Lung (tissue), 16 donors: ENCODE measurements around the gene SLC12A8. TPM values are rescaled to one million over a fixed set of nuclear protein-coding genes. Genes with fewer than 3 reads are reported as not detected.
A peak's percentile ranks its signal among the peaks of the same experiment; 100 is the strongest.

Experiments used
- ATAC-seq: fragments of 200-7000 bp; cut with Tn5 transposase; one replicate; pipeline ENCODE4 v1.9.1; 2020; ENCODE audit warnings: moderate number of reproducible peaks; ENCODE audit not compliant: insufficient read depth, low FRiP score
- DNase-seq, 3 donors: peaks; one replicate each; pipeline ENCODE4 v3.0.0-alpha.2; 2013 to 2017
- H3K27ac ChIP-seq, 2 donors: one replicate each; pipeline ENCODE4 v1.5.1; 2013; ENCODE audit warnings: mild to moderate bottlenecking in 2 of 2, moderate library complexity in 2 of 2, control low read depth in 1 of 2, inconsistent platforms in 1 of 2, low read depth in 1 of 2, low read length in 1 of 2
- H3K27me3 ChIP-seq, 3 donors: one replicate each; pipeline ENCODE4 v1.5.1; 2013; ENCODE audit warnings: low read length in 2 of 3; ENCODE audit not compliant: control insufficient read depth in 3 of 3, insufficient read depth in 3 of 3
- H3K36me3 ChIP-seq, 4 donors: one replicate each; pipeline ENCODE4 v1.5.1; 2013; ENCODE audit warnings: low read length in 4 of 4, mild to moderate bottlenecking in 1 of 4, moderate library complexity in 1 of 4; ENCODE audit not compliant: control insufficient read depth in 4 of 4, insufficient read depth in 4 of 4
- H3K4me1 ChIP-seq, 5 donors: one replicate each; pipeline ENCODE4 v1.5.1; 2013; ENCODE audit warnings: low read length in 5 of 5, mild to moderate bottlenecking in 2 of 5, moderate library complexity in 1 of 5; ENCODE audit not compliant: control insufficient read depth in 5 of 5, insufficient read depth in 5 of 5
- H3K4me3 ChIP-seq: one replicate; pipeline ENCODE4 v1.5.1; 2013; ENCODE audit warnings: mild to moderate bottlenecking, control low read depth, moderate library complexity
- H3K9ac ChIP-seq, 2 donors: one replicate each; pipeline ENCODE4 v1.5.1; 2013; ENCODE audit warnings: low read length in 2 of 2, control low read depth in 1 of 2; ENCODE audit not compliant: insufficient read depth in 1 of 2
- H3K9me3 ChIP-seq, 4 donors: one replicate each; pipeline ENCODE4 v1.5.1; 2013; ENCODE audit warnings: low read length in 3 of 4, mild to moderate bottlenecking in 1 of 4, moderate library complexity in 1 of 4; ENCODE audit not compliant: control insufficient read depth in 4 of 4, insufficient read depth in 3 of 4
- WGBS, 2 donors: extraction: QIAGEN DNeasy Blood & Tissue Kit; methylation state at CpG; one replicate each; pipeline ENCODE4 v1.1.7; 2013; 5-methylcytosine and 5-hydroxymethylcytosine counted together
- long read RNA-seq, 5 donors: transcript quantifications; one replicate each; lab custom pipeline, GENCODE V29; 2026
- polyA plus RNA-seq, 2 donors: library from polyadenylated mRNA; stranded (reverse); fragments of 200-250 nt; gene quantifications; one replicate each; pipeline ENCODE4 v1.2.1, GENCODE V29; 2013
- total RNA-seq, 2 donors: library from RNA; depleted of rRNA in 1 of 2; stranded (reverse); fragments of >200 nt in 1 of 2; gene quantifications; one replicate each; pipeline ENCODE4 v1.2.1, GENCODE V29; 2014 to 2021
- TF ChIP-seq, protein P1 (sequence below): IDR thresholded peaks from 2 replicates; pipeline ENCODE4 v1.5.1; 2012; ENCODE audit warnings: mild to moderate bottlenecking; ENCODE audit errors: control extremely low read depth, extremely low read depth
- donor health status: control.
- donor health status: control.
- donor health status: Bipolar disorder and iron deficiency.
- donor health status: healthy.
- donor health status: DM: yes; HTN: yes; CAD: no.

The SLC12A8 gene, protein sequence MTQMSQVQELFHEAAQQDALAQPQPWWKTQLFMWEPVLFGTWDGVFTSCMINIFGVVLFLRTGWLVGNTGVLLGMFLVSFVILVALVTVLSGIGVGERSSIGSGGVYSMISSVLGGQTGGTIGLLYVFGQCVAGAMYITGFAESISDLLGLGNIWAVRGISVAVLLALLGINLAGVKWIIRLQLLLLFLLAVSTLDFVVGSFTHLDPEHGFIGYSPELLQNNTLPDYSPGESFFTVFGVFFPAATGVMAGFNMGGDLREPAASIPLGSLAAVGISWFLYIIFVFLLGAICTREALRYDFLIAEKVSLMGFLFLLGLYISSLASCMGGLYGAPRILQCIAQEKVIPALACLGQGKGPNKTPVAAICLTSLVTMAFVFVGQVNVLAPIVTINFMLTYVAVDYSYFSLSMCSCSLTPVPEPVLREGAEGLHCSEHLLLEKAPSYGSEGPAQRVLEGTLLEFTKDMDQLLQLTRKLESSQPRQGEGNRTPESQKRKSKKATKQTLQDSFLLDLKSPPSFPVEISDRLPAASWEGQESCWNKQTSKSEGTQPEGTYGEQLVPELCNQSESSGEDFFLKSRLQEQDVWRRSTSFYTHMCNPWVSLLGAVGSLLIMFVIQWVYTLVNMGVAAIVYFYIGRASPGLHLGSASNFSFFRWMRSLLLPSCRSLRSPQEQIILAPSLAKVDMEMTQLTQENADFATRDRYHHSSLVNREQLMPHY
- total RNA-seq = 1 to 10 TPM; 5.9 to 9.8 TPM
- 1 to 10 TPM; 3.1 to 5.7 TPM for polyA plus RNA-seq
- long read RNA-seq, donor 1 = 0 reads
- long read RNA-seq, donor 2 = 0 reads
- long read RNA-seq, donor 3 = 0 reads
- long read RNA-seq, donor 4 = 0 reads
- long read RNA-seq, donor 5 = 0 reads

GRCh38 chr3:125212509-125213363, at the start of gene SLC12A8:
Gene SLC12A8 (minus strand): TSS chr3:125212748. CDS start chr3:125211349, 1,399 bp downstream.
- TF ChIP-seq, protein P1, sequence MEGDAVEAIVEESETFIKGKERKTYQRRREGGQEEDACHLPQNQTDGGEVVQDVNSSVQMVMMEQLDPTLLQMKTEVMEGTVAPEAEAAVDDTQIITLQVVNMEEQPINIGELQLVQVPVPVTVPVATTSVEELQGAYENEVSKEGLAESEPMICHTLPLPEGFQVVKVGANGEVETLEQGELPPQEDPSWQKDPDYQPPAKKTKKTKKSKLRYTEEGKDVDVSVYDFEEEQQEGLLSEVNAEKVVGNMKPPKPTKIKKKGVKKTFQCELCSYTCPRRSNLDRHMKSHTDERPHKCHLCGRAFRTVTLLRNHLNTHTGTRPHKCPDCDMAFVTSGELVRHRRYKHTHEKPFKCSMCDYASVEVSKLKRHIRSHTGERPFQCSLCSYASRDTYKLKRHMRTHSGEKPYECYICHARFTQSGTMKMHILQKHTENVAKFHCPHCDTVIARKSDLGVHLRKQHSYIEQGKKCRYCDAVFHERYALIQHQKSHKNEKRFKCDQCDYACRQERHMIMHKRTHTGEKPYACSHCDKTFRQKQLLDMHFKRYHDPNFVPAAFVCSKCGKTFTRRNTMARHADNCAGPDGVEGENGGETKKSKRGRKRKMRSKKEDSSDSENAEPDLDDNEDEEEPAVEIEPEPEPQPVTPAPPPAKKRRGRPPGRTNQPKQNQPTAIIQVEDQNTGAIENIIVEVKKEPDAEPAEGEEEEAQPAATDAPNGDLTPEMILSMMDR = no peak
- 8 to 9% methylated on average over 54 of the region's 55 CpGs for WGBS, 2 donors
- H3K9ac ChIP-seq = peak within 1 kb of the TSS in 1 of 2 donors; percentile 11
- peak within 1 kb of the TSS; percentile 39 for H3K4me3 ChIP-seq
- no peaks in the 10 kb centered on the region for H3K9me3 ChIP-seq
- ATAC-seq (peak; percentile 72), DNase-seq (no peak)
- no peak within 1 kb of the TSS for H3K27ac ChIP-seq
- H3K36me3 ChIP-seq = no peaks in the 10 kb centered on the region
- peaks cover 0 to 24% (median 16%) of the 10 kb centered on the region in 3 donors for H3K27me3 ChIP-seq
- peaks cover 0 to 11% (median 3%) of the 10 kb centered on the region in 5 donors for H3K4me1 ChIP-seq

GRCh38 chr3:125262161-125262560, 49.6 kb upstream of the SLC12A8 start:
- H3K9me3 ChIP-seq = no peaks in the 10 kb centered on the region
- no peak overlapping the region for H3K4me3 ChIP-seq
- H3K36me3 ChIP-seq = peaks cover 0 to 4% (median 3%) of the 10 kb centered on the region in 4 donors
- no peaks in the 10 kb centered on the region for H3K27me3 ChIP-seq
- no peak overlapping the region for H3K9ac ChIP-seq
- WGBS, 2 donors = 63 to 65% methylated on average over 1 of the region's 1 CpG
- TF ChIP-seq, protein P1 = no peak
- ATAC-seq (no peak), DNase-seq (peak in 2 of 3 donors; percentile 28 to 41)
- peaks cover 0 to 6% (median 0%) of the 10 kb centered on the region in 5 donors for H3K4me1 ChIP-seq
- H3K27ac ChIP-seq = no peak overlapping the region

GRCh38 chr3:125261031-125261430, 48.5 kb upstream of the SLC12A8 start:
- ATAC-seq = no peak
- 89 to 94% methylated on average over 1 of the region's 1 CpG for WGBS, 2 donors

More at GRCh38 chr3:125261031-125261430, 48.5 kb upstream of the SLC12A8 start:
- Histone ChIP-seq H3K9me3 (no peaks in the 10 kb centered on the region), H3K4me3 (no peak overlapping the region), H3K9ac (no peak overlapping the region), H3K27ac (no peak overlapping the region), H3K36me3 (peaks cover 0 to 4% (median 3%) of the 10 kb centered on the region in 4 donors), H3K4me1 (peaks cover 0 to 3% (median 0%) of the 10 kb centered on the region in 5 donors), H3K27me3 (no peaks in the 10 kb centered on the region)
- TF ChIP-seq, protein P1 = no peak
- no peak for DNase-seq
